Measurements from ENCODE around the gene GPD2.

The GPD2 gene

DNA sequence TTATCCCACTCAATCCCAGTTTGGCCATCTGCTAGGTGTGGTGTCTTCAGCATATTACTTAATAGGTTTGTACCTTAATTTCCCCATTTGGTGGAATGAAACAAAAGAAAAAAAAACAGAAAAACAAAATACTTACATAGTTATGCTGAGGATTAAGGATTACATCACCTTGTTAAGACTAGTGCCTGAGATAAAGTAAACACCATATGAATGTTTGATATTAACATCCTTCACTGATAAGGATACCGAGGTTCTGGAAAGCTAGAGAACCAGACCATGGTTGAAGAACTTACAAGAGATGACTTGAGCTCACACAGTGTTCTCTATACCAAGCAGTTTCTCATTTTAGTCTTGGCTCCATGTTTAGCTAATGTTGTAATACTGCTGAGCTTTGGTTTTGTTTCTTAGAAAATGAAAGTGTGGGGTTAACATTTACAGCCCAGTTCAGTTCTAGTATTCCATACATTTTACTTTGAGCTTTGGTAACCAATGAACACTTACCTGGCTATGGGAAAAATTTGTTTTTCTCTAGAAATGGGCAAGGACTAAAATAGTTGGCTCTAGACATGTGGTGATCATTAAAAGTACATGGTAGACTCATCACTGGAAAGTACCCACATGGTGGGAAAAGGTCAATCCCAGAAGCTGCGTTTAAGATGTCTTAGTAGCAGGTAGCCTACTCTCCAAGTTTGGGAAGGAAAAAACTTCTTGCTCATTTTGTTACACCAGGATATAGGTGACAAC lies 5.8 kb upstream of the GPD2 start:
- no peak for TF ChIP-seq Cebpa-rat (IDR thresholded peaks at IDR 0.05)
- Histone ChIP-seq H3K27me3 (no peaks in the 10 kb centered on the region), H3K4me2 (peak overlapping the region in 8 of 11 experiments; percentile 13 to 71 (median 56); a peak in 14 of 22 replicates), H3K27ac (peak overlapping the region in 10 of 11 experiments; percentile 27 to 77 (median 58); a peak in 17 of 22 replicates), H4K20me1 (no peaks in the 10 kb centered on the region), H3K4me1 (peaks cover 3 to 31% (median 21%) of the 10 kb centered on the region in 10 experiments; a peak in 18 of 20 replicates), H3K4me3 (no peak overlapping the region), H3K36me3 (no peaks in the 10 kb centered on the region), H3K9ac (peak overlapping the region in 3 of 11 experiments; percentile 20 to 40 (median 35); a peak in 1 of 22 replicates), H3K9me3 (replicated peaks in 1 of 11) (no peaks in the 10 kb centered on the region)

- TF ChIP-seq Cebpa-rat (IDR thresholded peaks at IDR 0.05) = no peak
- H3K27me3 ChIP-seq = no peaks in the 10 kb centered on the region
- H3K36me3 ChIP-seq = no peaks in the 10 kb centered on the region
- no peak overlapping the region for H3K4me3 ChIP-seq
- H3K9me3 ChIP-seq (replicated peaks in 1 of 11) = no peaks in the 10 kb centered on the region
- peak overlapping the region in 8 of 11 experiments; percentile 13 to 71 (median 56); a peak in 14 of 22 replicates for H3K4me2 ChIP-seq
- peak overlapping the region in 5 of 11 experiments; percentile 20 to 46 (median 35); a peak in 3 of 22 replicates for H3K9ac ChIP-seq
- no peaks in the 10 kb centered on the region for H4K20me1 ChIP-seq
- peak overlapping the region in 10 of 11 experiments; percentile 27 to 77 (median 58); a peak in 18 of 22 replicates for H3K27ac ChIP-seq
- peaks cover 7 to 36% (median 25%) of the 10 kb centered on the region in 10 experiments; a peak in 18 of 20 replicates for H3K4me1 ChIP-seq
These were observed 5.2 kb upstream of the GPD2 start for GRCh38 chr2:156430980-156431358.

DNA sequence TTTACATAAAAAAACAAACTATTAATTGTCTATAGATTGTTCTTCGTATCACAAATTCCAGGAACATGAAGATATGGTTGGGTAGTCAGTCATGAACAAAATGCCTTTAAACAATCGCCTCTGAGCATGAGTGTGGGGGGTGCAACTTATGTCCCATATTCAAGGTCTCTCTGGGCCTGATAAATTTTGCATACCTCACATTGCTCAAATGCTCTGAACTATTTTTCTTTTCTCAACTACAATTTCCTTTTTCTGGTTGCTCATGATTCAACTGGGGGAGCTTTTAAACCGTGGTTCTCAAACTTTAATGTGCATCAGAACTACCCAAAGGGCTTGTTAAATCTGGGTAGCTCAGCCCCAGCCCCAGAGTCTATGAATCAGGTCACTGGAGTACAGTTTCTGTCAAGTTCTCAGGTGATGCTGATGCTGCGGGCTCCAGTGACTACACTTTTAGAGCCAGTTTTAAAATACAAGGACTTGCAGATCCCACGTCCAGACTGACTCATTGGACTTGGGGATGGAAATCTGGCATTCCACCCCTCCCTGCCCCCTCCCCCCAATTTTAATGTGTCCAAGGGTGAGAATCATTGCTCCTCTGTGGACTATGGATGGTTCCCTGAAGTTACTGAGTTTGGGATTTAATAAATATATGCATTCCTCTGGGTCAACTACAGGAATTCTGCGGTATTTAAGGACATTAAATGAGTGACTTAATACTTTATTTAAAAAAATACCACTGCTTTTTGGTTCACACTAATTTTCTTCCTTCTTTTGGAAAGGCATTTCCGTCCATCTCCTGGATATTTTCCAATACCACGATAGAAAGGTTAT lies 1.5 kb upstream of the GPD2 start:
- H3K9me3 ChIP-seq (replicated peaks in 1 of 11) = no peaks in the 10 kb centered on the region
- no peaks in the 10 kb centered on the region for H4K20me1 ChIP-seq
- TF ChIP-seq Cebpa-rat (IDR thresholded peaks at IDR 0.05) = no peak
- H3K27me3 ChIP-seq = no peaks in the 10 kb centered on the region
- H3K4me2 ChIP-seq = peak overlapping the region; percentile 81 to 98 (median 89); a peak in 21 of 22 replicates
- H3K36me3 ChIP-seq = no peaks in the 10 kb centered on the region
- H3K9ac ChIP-seq = peak overlapping the region in 8 of 11 experiments; percentile 84 to 93 (median 89); a peak in 8 of 22 replicates
- H3K4me1 ChIP-seq = peaks cover 26 to 57% (median 43%) of the 10 kb centered on the region in 10 experiments
- H3K27ac ChIP-seq = peak overlapping the region in 8 of 11 experiments; percentile 85 to 95 (median 93); a peak in 12 of 22 replicates
- H3K4me3 ChIP-seq = peak overlapping the region in 2 of 10 experiments; percentile 74 to 76; a peak in 3 of 20 replicates

GRCh38 chr2:156435396-156435717 lies 822 bp upstream of the GPD2 start:
- Histone ChIP-seq H3K9me3 (replicated peaks in 1 of 11) (no peaks in the 10 kb centered on the region), H4K20me1 (no peaks in the 10 kb centered on the region), H3K9ac (peak overlapping the region; percentile 84 to 93 (median 89)), H3K4me2 (peak overlapping the region; percentile 81 to 98 (median 89)), H3K4me1 (peaks cover 26 to 53% (median 41%) of the 10 kb centered on the region in 10 experiments), H3K27me3 (no peaks in the 10 kb centered on the region), H3K27ac (peak overlapping the region; percentile 85 to 95 (median 91)), H3K36me3 (no peaks in the 10 kb centered on the region), H3K4me3 (peak overlapping the region; percentile 62 to 83 (median 75))
- TF ChIP-seq Cebpa-rat (IDR thresholded peaks at IDR 0.05) = no peak

DNA sequence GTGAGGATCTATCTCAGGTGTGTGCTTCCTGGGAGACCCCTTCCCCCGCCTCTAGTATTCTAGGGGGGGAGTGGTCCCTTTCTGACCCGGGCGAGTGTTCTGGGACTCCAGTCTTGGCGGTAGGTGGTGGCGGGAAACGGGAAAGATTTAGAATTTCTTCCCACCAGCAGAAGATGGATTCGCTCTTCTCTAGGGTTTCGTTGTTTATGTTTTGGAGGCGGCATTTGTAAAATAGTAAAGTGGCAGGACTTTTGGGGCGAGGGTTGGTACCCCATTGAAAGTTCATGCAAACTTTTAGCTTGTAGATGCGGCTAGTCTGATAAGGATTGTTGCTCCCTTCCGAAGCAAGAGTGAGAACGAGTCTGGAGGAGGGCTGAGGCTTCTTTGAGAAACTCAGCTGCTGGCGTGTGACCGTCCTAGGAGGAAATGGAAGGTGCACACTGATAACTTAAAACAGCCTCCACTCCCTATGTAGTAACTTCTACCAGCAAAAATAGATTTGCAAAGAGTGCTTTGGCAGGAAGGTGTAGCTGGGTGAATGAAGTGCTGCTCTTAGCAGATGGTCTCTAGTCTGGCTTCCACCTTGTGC lies 412 bp downstream of the GPD2 start:
- Histone ChIP-seq H3K4me2 (peak overlapping the region; percentile 81 to 98 (median 89)), H3K4me3 (peak overlapping the region; percentile 62 to 83 (median 75)), H4K20me1 (no peaks in the 10 kb centered on the region), H3K27ac (peak overlapping the region; percentile 85 to 95 (median 91)), H3K4me1 (peaks cover 24 to 41% (median 29%) of the 10 kb centered on the region in 10 experiments), H3K27me3 (no peaks in the 10 kb centered on the region), H3K9ac (peak overlapping the region; percentile 84 to 93 (median 89)), H3K36me3 (peaks cover 0 to 9% (median 0%) of the 10 kb centered on the region in 11 experiments; a peak in 3 of 22 replicates), H3K9me3 (replicated peaks in 1 of 11) (no peaks in the 10 kb centered on the region)
- TF ChIP-seq Cebpa-rat (IDR thresholded peaks at IDR 0.05) = no peak

- Histone ChIP-seq H3K4me3 (peak overlapping the region; percentile 62 to 83 (median 75)), H4K20me1 (no peaks in the 10 kb centered on the region), H3K27me3 (no peaks in the 10 kb centered on the region), H3K9me3 (replicated peaks in 1 of 11) (no peaks in the 10 kb centered on the region), H3K4me1 (peaks cover 24 to 34% (median 27%) of the 10 kb centered on the region in 10 experiments), H3K4me2 (peak overlapping the region; percentile 81 to 98 (median 89)), H3K27ac (peak overlapping the region; percentile 85 to 95 (median 91); a peak in 21 of 22 replicates), H3K36me3 (peaks cover 0 to 10% (median 0%) of the 10 kb centered on the region in 11 experiments; a peak in 3 of 22 replicates), H3K9ac (peak overlapping the region; percentile 84 to 93 (median 89); a peak in 21 of 22 replicates)
- 0 out of 22 replicates have a peak, but pooled peaks of 1 of the 11 experiments have one; percentile 15 for TF ChIP-seq Cebpa-rat (IDR thresholded peaks at IDR 0.05)
These were observed 1.2 kb downstream of the GPD2 start for GRCh38 chr2:156437272-156437930.

DNA sequence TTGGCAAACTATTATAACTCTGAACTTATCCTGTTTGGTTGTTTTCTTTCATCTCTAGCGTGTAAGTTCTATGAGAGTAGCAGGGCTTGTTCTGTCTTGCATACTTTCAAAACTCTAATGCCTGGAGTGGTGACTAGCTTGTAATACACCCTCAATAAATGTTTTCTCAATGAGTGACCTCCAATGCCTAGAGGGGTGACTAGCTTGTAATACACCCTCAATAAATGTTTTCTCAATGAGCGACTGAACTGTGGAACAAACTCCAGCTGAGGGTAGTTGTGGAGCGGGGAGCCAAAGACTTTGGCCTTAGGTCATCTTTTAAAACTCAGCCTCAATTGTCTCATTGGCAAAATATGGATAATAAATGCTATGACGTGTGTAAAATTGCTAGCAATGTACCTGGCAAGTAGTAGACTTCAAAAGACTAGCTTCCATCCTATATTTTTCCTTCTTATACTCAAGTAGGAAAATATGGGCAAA lies 1.8 kb downstream of the GPD2 start:
- Histone ChIP-seq H3K36me3 (peaks cover 0 to 10% (median 0%) of the 10 kb centered on the region in 11 experiments; a peak in 3 of 22 replicates), H4K20me1 (no peaks in the 10 kb centered on the region; a peak in 2 of 22 replicates), H3K4me3 (peak overlapping the region in 7 of 10 experiments; percentile 62 to 83 (median 76); a peak in 10 of 20 replicates), H3K4me2 (peak overlapping the region; percentile 81 to 98 (median 89)), H3K4me1 (peaks cover 24 to 34% (median 27%) of the 10 kb centered on the region in 10 experiments), H3K27ac (peak overlapping the region in 8 of 11 experiments; percentile 87 to 95 (median 93); a peak in 10 of 22 replicates), H3K9ac (peak overlapping the region in 5 of 11 experiments; percentile 84 to 90 (median 85); a peak in 4 of 22 replicates), H3K9me3 (replicated peaks in 1 of 11) (no peaks in the 10 kb centered on the region), H3K27me3 (no peaks in the 10 kb centered on the region)
- TF ChIP-seq Cebpa-rat (IDR thresholded peaks at IDR 0.05) = no peak
